GM19455 (cell line): ENCODE measurements around the gene VAV3.
A peak's percentile ranks its signal among the peaks of the same experiment; 100 is the strongest.

Experiments used
- ATAC-seq: cut with Tn5 transposase; IDR thresholded peaks from one replicate; pipeline ENCODE4 v1.9.1; 2021; ENCODE audit not compliant: unreplicated experiment

VAV3 gene

GRCh38 chr1:107939256-107939655 lies 25.7 kb downstream of the VAV3 start:
- no peak for ATAC-seq

GRCh38 chr1:107936498-107937481 lies 28.2 kb downstream of the VAV3 start:
- no peak for ATAC-seq

- peak; percentile 87 for ATAC-seq
Observed at GRCh38 chr1:107935396-107936064, 29.4 kb downstream of the VAV3 start.

GRCh38 chr1:107934578-107934977 lies 30.4 kb downstream of the VAV3 start:
- ATAC-seq: peak; percentile 34

- no peak for ATAC-seq
Observed at GRCh38 chr1:107933736-107934135, 31.2 kb downstream of the VAV3 start.

GRCh38 chr1:107930292-107930691 lies 34.7 kb downstream of the VAV3 start:
- no peak for ATAC-seq

GRCh38 chr1:107927820-107928219 lies 37.2 kb downstream of the VAV3 start:
- ATAC-seq: no peak

GRCh38 chr1:107926436-107927080 lies 38.4 kb downstream of the VAV3 start:
- ATAC-seq: no peak

- no peak for ATAC-seq
Observed at GRCh38 chr1:107925565-107925964, 39.4 kb downstream of the VAV3 start.

- ATAC-seq: no peak
Observed at GRCh38 chr1:107920999-107921398, 44.0 kb downstream of the VAV3 start.

GRCh38 chr1:107920561-107920960 lies 44.4 kb downstream of the VAV3 start:
- ATAC-seq: no peak

- no peak for ATAC-seq
Observed at GRCh38 chr1:107919953-107920352, 45.0 kb downstream of the VAV3 start.

GRCh38 chr1:107914119-107914765 lies 50.7 kb downstream of the VAV3 start:
- no peak for ATAC-seq

GRCh38 chr1:107912656-107913055 lies 52.3 kb downstream of the VAV3 start:
- no peak for ATAC-seq

GRCh38 chr1:107900090-107900945 lies 64.7 kb downstream of the VAV3 start:
- ATAC-seq: no peak

- ATAC-seq: no peak
Observed at GRCh38 chr1:107899655-107900054, 65.3 kb downstream of the VAV3 start.

- ATAC-seq: no peak
Observed at GRCh38 chr1:107897438-107898345, 67.3 kb downstream of the VAV3 start.

GRCh38 chr1:107896936-107897335 lies 68.0 kb downstream of the VAV3 start:
- ATAC-seq: no peak

GRCh38 chr1:107896401-107896800 lies 68.6 kb downstream of the VAV3 start:
- ATAC-seq: no peak
